Kidney (tissue), 14 donors: Measurements from ENCODE around the gene SEC24B. TPM values are rescaled to one million over a fixed set of nuclear protein-coding genes. Genes with fewer than 3 reads are reported as not detected.

Experiments
- DNase-seq, 5 donors: peaks; one replicate each; pipeline ENCODE4 v3.0.0-alpha.2; 2013 to 2020
- FAIRE-seq: peaks from 2 replicates; lab custom pipeline; 2012; peaks lifted over from hg19 to GRCh38; lab: Jason Lieb, UNC
- H3K27ac ChIP-seq, 2 donors: one replicate each; pipeline ENCODE4 v1.7.0; 2013; ENCODE audit warnings: low read depth in 2 of 2, low read length in 2 of 2, inconsistent platforms in 1 of 2
- H3K27me3 ChIP-seq: one replicate; pipeline ENCODE4 v1.7.1; 2013; ENCODE audit warnings: low read length, inconsistent platforms; ENCODE audit not compliant: control insufficient read depth, insufficient read depth
- H3K36me3 ChIP-seq, 3 donors: one replicate each; pipeline versions ENCODE4 v1.7.0 to v1.7.1; 2013; ENCODE audit warnings: low read length in 3 of 3, control low read depth in 1 of 3, inconsistent platforms in 1 of 3; ENCODE audit not compliant: insufficient read depth in 3 of 3, control insufficient read depth in 2 of 3
- H3K4me1 ChIP-seq, 3 donors: one replicate each; pipeline versions ENCODE4 v1.7.0 to v1.7.1; 2013; ENCODE audit warnings: low read length in 3 of 3, inconsistent platforms in 1 of 3, low read depth in 1 of 3; ENCODE audit not compliant: control insufficient read depth in 2 of 3, insufficient read depth in 2 of 3
- H3K4me3 ChIP-seq, 3 donors: one replicate each; pipeline versions ENCODE4 v1.7.0 to v1.8.1; 2013; ENCODE audit warnings: low read length in 3 of 3, control low read depth in 1 of 3, inconsistent platforms in 1 of 3
- H3K9ac ChIP-seq, 3 donors: one replicate each; pipeline versions ENCODE4 v1.7.0 to v1.7.1; 2013; ENCODE audit warnings: low read length in 3 of 3, control low read depth in 1 of 3, inconsistent platforms in 1 of 3
- H3K9me3 ChIP-seq, 3 donors: one replicate each; pipeline versions ENCODE4 v1.7.0 to v1.7.1; 2013; ENCODE audit warnings: low read length in 3 of 3, control low read depth in 1 of 3, inconsistent platforms in 1 of 3; ENCODE audit not compliant: control insufficient read depth in 2 of 3, insufficient read depth in 1 of 3
- intact Hi-C: fragments of 100-400 bp; cut with DNase I; formaldehyde crosslinking; loops from one replicate; pipeline ENCODE4 v1.11.1; 2022
- polyA plus RNA-seq: library from polyadenylated mRNA; stranded (reverse); fragments of 350-450 nt; fragmentation: Illumina TruSeq; extraction: RNeasy Lipid Tissue Mini Kit (QIAGEN cat#74804); gene quantifications from one replicate; pipeline ENCODE4 v1.2.3, GENCODE V29; 2014; ENCODE audit warnings: low read depth, low replicate concordance; ENCODE audit not compliant: insufficient read depth
- total RNA-seq: library from RNA; stranded (reverse); fragmentation: NEBNext Ultra II Directional; extraction: Animal tissue kit (Norgen Biotek cat#: 25700); gene quantifications from one replicate; pipeline ENCODE4 v1.2.1, GENCODE V29; 2021
- TF ChIP-seq, protein P1 (sequence below): IDR thresholded peaks from 3 replicates; pipeline ENCODE4 v1.5.1; 2012; ENCODE audit warnings: mild to moderate bottlenecking, moderate library complexity, borderline replicate concordance; ENCODE audit not compliant: insufficient read depth; ENCODE audit errors: extremely low read depth
- donor health status: control.
- donor health status: control.
- donor health status: control.
- donor health status: control.
- donor health status: control.
- donor health status: DM: yes; HTN: yes; CAD: no.
- donor health status: Normal renal cell carcinoma (clear cell type).

SEC24B gene
- total and polyA plus RNA-seq, 2 donors from 2014 or later = 8.1 to 32.4 TPM

- Histone ChIP-seq H3K4me3 (no peak overlapping the region), H3K9ac (no peak overlapping the region), H3K27me3 (no peaks in the 10 kb centered on the region), H3K4me1 (no peaks in the 10 kb centered on the region), H3K36me3 (no peaks in the 10 kb centered on the region), H3K27ac (no peak overlapping the region), H3K9me3 (no peaks in the 10 kb centered on the region)
- DNase-seq = no peak
- TF ChIP-seq, protein P1, sequence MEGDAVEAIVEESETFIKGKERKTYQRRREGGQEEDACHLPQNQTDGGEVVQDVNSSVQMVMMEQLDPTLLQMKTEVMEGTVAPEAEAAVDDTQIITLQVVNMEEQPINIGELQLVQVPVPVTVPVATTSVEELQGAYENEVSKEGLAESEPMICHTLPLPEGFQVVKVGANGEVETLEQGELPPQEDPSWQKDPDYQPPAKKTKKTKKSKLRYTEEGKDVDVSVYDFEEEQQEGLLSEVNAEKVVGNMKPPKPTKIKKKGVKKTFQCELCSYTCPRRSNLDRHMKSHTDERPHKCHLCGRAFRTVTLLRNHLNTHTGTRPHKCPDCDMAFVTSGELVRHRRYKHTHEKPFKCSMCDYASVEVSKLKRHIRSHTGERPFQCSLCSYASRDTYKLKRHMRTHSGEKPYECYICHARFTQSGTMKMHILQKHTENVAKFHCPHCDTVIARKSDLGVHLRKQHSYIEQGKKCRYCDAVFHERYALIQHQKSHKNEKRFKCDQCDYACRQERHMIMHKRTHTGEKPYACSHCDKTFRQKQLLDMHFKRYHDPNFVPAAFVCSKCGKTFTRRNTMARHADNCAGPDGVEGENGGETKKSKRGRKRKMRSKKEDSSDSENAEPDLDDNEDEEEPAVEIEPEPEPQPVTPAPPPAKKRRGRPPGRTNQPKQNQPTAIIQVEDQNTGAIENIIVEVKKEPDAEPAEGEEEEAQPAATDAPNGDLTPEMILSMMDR = no peak
- intact Hi-C loops = loop anchor here (10.0 kb wide), 1 partner anchor 578 kb away; no protein-coding TSS in a partner anchor
- no peak for FAIRE-seq
Measured at GRCh38 chr4:109412776-109413175, 20.8 kb upstream of the SEC24B start.

DNA sequence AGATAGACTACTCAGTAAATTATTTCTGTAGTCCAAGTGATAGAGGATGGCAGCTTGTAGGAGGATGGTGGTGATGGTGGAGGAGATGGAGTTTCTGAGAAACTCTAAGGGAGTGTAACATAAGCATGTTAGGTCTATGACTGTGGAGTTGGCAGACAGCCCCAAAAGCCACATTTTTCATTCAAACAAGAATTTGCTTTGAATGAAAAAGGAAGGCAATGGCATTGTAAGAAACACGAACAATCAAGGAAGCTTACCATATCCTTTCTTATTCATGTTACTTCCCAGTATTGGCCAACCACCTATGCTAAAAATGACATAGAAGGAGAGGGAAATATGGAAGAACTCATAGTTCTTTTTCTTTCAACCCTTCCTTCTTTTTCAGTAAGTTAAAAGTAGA lies 18.7 kb upstream of the SEC24B start:
- DNase-seq = no peak
- Histone ChIP-seq H3K27me3 (no peaks in the 10 kb centered on the region), H3K4me3 (no peak overlapping the region), H3K4me1 (no peaks in the 10 kb centered on the region), H3K27ac (no peak overlapping the region), H3K9ac (no peak overlapping the region), H3K9me3 (no peaks in the 10 kb centered on the region), H3K36me3 (no peaks in the 10 kb centered on the region)
- intact Hi-C loops = loop anchor here (10.0 kb wide), 1 partner anchor 580 kb away; no protein-coding TSS in a partner anchor
- TF ChIP-seq, protein P1 = no peak
- FAIRE-seq = no peak

DNA sequence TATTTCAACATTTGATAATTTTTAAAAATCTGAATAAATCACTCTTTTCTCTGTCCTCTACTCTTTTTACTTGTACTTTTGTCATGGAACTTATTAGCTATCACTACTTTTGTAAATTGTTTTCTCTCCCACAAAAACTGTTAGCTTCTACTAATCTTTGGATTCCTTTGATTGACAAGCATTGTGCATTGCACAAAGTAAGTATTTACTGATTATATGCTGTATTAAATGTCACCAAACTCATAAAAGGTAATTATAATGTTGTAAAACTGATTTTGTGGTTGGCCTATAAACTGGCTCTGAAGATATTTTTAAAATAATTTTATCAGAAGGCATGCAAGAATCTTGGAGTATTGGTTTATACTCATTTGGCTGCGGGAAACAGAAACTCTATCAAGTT lies 15.0 kb upstream of the SEC24B start:
- Histone ChIP-seq H3K9ac (no peak overlapping the region), H3K27ac (no peak overlapping the region), H3K4me3 (no peak overlapping the region), H3K36me3 (no peaks in the 10 kb centered on the region), H3K27me3 (no peaks in the 10 kb centered on the region), H3K9me3 (no peaks in the 10 kb centered on the region), H3K4me1 (no peaks in the 10 kb centered on the region)
- intact Hi-C loops = loop anchor here (10.0 kb wide), 1 partner anchor 584 kb away; no protein-coding TSS in a partner anchor
- DNase-seq (no peak), FAIRE-seq (no peak)
- TF ChIP-seq, protein P1 = no peak

DNA sequence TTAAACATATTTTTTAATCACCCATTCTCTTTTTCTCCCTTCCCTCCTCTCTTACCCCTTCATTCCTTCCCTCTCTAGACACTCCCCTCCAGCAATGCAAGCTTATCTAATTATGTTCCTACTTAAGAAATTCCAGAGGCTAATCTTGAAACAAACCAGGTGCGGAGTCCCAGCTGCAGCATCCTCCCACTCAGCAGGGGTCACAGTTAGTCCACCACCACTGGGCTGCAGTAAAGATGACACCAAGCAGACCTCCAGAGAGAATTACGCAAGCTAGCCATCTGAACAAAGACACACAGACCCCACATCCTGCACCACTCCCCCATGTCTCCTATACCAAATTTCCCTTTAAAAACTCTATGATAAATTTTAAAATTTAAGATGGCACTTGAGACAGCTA lies 13.9 kb upstream of the SEC24B start:
- DNase-seq = peak in 4 of 5 donors; percentile 51 to 69 (median 61)
- FAIRE-seq = no peak
- Histone ChIP-seq H3K9me3 (no peaks in the 10 kb centered on the region), H3K27ac (no peak overlapping the region), H3K4me1 (no peaks in the 10 kb centered on the region), H3K36me3 (no peaks in the 10 kb centered on the region), H3K4me3 (no peak overlapping the region), H3K9ac (no peak overlapping the region), H3K27me3 (no peaks in the 10 kb centered on the region)
- intact Hi-C loops = loop anchor here (10.0 kb wide), 2 partner anchors 405 to 585 kb away; partner anchors contain the start of gene RRH
- TF ChIP-seq, protein P1 = no peak
